ENCODE results near the gene ETHE1.
A peak's percentile ranks its signal among the peaks of the same experiment; 100 is the strongest.
"Not testable (repeated sequence)": the region's sequence is repeated elsewhere in the genome, so short reads cannot be mapped to it uniquely, and the experiment has no call there.

ETHE1 gene

DNA sequence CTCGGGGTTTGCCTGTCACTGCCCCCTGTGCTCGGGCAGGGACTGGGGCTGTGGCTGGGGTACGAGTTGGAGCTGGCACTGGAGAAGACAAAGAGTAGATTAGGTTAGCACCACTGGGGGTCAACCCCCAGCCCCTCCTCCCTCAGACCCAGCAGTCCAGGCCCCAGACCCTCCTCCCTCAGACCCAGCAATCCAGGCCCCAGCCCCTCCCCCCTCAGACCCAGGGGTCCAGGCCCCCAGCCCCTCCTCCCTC lies 25.1 kb upstream of the ETHE1 start:
- no peak for FAIRE-seq
- DNase-seq (ENCODE audit: insufficient read length, low spot score) = no peak

DNA sequence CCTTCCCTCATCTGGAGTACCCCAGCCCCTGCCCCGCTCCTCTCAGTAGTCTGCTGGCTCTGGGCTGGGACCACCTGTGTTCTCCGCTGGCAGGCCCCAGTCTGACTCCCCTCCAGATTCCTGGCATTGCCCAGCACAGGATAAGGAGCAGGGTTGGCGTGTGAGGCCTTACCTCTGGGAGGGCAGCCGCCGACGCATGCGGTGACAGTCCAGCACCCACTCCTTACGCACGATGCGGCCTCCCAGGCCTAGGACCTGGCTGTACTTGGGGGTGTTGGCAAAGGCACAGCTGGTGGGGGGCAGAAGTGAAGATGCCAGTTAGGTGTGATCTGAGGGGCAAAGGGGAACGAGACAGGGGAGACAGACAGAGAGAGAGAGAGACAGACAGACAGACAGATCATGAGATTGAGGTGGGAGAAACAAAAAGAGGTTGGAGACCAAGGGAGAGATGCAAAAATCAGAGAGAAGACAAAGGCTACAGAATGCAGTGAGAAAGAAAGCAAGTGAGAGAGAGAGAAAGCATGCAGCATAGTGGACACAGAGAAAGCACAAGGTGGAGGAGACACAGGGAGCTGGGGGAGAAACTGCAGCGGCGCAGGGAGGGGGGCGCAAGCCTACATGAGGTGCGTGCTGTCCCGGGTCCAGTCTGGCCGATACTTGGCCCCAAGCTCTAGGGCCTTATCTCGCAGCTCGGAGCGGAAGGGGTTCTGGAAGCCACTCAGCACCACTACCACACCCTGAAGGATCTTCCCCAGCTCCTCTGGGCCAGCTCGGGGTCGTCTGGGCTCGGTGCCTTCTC lies 24.6 kb upstream of the ETHE1 start:
- no peak for DNase-seq (ENCODE audit: insufficient read length, low spot score)
- no peak for FAIRE-seq

DNA sequence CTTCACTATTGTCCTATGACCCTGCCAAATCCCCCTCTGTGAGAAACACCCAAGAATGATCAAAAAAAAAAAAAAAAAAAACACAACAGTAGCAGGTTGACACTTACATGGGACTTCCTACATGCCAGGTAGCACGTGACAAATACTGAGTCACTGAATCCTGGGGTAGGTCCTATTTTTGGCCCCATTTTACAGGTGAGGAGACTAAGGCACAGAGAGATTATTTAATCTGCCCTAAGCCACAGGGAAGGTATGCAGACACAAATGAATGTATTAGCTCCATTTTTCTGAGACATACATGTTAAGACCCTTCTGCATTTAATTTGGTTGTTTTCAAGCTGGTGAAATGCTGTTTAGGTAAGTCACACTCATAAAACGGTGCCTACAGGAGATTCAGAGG lies 21.7 kb upstream of the ETHE1 start:
- FAIRE-seq (no peak), DNase-seq (ENCODE audit: insufficient read length, low spot score) (no peak)

DNA sequence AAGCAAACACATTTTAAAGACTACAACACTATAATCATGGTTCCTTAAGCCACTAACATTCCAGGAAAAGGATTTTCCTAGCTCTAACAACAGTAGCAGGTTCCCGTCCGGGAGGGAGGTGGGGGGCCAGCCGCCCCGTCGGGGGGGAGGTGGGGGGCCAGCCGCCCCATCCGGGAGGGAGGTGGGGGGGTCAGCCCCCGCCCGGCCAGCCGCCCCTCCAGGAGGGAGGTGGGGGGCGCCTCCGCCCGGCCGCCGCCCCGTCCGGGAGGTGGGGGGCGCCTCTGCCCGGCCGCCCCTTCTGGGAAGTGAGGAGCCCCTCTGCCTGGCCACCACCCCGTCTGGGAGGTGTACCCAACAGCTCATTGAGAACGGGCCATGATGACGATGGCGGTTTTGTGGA lies 20.9 kb upstream of the ETHE1 start:
- FAIRE-seq = not testable (repeated sequence)

DNA sequence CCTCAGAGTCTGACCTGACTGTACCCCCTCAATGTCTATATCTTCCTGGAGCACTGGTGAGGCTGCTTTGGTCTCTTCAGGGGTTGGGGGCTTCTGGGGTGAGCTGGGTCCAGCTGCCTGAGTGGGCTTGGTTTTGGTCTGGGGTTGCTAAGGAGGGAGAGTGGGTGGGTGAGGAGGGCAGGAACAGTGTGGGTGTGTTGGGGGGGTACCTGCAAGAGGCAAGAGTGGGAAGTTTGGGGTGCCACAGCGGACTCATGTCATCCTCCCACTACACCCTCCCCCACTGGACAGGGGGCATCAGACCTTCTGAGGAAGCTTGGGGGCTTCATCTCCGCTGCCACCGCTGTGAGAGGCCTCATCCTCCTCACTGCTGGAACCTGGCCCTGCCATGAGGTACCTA lies 19.6 kb upstream of the ETHE1 start:
- FAIRE-seq (no peak), DNase-seq (ENCODE audit: insufficient read length, low spot score) (no peak)

More for the DNA sequence above, 20.9 kb upstream of the ETHE1 start:
- not testable (repeated sequence) for DNase-seq (ENCODE audit: insufficient read length, low spot score)

DNA sequence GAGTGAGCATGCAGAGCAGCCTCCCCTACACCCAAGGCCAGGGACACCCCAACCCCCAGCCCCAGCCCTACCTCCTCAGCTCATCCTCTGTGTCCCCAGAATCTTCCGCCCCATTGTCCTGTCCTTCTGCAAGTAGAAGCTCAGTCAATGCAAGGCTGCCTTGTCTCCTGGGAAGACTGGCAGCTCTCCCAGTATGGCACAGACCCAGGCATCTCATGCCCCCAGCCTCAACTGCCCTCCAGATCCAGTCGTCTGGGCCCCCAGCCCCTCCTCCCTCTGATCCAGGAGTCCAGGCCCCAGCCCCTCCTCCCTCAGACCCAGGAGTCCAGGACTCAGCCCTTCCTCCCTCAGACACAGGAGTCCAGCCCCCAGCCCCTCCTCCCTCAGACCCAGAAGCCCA lies 19.0 kb upstream of the ETHE1 start:
- FAIRE-seq = no peak
- DNase-seq (ENCODE audit: insufficient read length, low spot score) = no peak

DNA sequence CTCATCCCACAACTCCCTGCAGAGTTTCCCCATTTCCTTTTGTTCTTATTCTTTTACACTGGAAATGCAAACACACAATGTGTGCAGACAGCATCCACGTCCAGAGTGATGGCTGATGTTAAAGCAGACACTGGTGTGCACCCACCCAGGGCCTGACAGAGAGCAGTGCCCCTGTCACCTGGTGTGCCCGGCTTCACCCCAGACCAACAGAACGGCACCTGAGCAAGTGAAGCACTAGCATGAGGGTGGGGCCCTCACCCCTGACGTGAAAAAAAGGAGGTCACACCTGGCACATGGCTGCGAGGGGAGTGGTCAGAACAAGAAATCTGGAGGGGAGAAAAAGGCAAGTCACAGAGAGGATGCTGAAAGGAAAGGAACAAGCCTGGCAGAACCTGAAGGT lies 18.3 kb upstream of the ETHE1 start:
- no peak for FAIRE-seq

DNA sequence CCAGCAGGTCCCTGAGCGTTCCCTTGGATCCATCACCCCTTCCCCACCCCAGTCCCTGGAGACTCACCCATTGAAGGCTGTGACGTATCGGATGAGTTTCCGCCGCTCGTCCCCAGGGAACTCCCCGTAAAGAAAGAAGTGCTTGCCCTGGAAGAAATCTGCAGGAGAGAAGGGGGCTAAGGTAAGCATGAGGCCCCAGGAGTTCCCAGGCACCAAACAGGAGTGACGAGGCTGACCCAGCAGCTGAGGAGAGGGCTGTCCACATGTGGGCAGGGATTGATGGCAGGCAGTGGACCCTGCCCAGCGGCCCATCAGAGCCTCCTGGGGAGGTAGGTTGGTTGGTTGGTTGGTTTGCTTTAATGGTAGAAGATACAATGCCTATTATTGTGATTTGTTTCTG lies 17.1 kb upstream of the ETHE1 start:
- no peak for FAIRE-seq
- no peak for DNase-seq (ENCODE audit: insufficient read length, low spot score)

More for the DNA sequence above, 18.3 kb upstream of the ETHE1 start:
- DNase-seq (ENCODE audit: insufficient read length, low spot score) = no peak

DNA sequence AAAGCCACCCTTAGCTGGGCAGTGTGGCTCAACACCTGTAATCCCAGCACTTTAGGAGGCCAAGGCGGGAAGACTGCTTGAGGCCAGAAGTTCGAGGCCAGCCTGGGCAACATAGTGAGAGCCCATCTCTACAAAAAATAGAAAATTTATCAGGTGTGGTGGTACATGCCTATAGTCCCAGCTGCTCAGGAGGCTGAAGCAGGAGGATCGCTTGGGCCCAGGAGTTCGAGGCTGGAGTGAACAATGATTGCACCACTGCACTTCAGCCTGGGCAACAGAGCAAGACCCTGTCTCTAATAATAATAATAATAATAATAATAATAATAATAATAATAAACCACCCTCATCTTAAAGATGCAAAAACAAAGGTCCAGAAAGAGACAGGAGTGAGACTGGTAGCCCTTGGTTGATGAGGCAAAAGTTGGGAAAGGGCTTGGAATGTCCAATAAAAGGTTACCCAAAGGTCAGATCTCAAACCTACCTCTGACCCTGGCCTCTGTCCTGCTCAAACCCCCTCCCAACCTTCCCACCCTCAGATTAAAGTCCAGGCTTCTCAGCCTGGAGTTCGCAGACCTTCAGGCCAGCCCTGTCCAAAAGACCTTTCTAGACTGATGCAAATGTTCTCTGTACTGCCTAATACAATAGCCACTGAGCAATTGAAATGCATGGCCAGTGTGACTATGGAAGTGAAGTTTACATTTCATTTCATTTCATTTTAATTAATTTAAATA lies 15.1 kb upstream of the ETHE1 start:
- FAIRE-seq (no peak), DNase-seq (ENCODE audit: insufficient read length, low spot score) (no peak)

DNA sequence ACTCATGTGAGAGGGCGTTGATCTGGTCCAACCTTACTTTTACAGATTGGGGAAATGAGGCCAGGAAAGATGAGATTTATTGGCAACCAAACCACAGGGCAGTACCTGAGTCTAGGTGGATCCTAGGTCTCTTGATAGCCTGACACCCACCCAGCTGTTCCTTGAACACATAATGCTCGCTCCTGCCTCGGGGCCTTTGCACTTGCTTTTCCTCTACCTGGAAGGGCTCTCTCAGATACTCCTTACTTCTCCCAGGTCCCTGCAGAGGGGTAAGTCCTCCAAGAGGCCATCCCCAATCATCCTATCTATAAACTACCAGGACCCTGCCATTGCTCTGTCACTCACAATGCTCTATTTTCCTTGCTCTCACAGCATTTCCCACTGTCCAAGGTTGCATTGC lies 13.4 kb upstream of the ETHE1 start:
- no peak for FAIRE-seq
- no peak for DNase-seq (ENCODE audit: insufficient read length, low spot score)

DNA sequence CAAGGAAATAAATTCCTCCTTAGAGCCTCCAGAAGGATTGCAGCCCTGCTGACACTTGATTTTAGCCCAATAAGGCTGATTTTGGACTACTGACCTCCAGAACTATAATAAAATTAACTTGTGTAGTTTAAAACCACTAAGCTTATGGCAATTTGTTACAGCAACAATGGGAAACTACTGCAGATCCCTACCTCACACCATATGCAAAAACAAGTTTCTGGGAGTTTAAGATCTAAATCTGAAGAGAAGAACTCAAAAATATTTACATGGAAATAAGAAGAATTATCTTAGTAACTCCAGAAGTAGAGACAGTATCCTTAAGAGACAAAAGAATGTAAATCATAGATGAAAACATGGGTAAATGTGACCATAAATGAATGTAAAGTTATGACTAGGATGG lies 11.9 kb upstream of the ETHE1 start:
- DNase-seq (ENCODE audit: insufficient read length, low spot score) = no peak
- no peak for FAIRE-seq

DNA sequence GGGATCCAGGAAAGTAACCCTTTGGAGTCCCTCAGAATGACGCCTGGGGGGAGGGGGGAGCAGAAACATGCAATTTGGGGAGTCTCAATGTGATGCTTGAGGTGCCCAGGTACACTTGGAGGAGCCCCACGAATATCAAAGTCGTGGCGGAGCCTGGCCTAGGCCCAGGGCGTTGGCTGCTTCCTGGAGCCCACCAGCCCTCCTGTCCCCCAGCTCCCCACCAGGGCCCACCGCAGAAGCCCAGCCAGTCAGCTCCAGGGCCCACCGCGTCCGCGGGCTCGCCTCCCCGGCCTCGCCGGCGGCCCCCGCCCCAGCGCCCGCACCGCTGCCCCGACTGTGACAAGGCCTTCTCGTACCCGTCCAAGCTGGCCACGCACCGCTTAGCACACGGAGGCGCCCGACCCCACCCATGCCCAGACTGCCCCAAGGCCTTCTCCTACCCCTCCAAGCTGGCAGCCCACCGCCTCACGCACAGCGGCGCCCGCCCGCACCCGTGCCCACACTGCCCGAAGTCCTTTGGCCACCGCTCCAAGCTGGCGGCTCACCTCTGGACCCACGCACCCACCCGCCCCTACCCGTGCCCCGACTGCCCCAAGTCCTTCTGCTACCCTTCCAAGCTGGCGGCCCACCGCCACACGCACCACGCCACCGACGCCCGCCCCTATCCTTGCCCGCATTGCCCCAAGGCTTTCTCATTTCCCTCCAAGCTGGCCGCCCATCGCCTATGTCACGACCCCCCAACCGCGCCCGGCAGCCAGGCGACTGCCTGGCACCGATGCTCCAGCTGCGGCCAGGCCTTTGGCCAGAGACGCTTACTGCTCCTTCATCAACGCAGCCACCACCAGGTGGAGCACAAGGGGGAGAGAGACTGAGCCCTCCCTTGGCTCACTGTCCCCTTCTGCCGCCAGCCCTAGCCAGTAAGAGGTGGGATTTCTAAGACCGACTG lies 8.1 kb upstream of the ETHE1 start:
- FAIRE-seq = no peak
- DNase-seq (ENCODE audit: insufficient read length, low spot score) = no peak

DNA sequence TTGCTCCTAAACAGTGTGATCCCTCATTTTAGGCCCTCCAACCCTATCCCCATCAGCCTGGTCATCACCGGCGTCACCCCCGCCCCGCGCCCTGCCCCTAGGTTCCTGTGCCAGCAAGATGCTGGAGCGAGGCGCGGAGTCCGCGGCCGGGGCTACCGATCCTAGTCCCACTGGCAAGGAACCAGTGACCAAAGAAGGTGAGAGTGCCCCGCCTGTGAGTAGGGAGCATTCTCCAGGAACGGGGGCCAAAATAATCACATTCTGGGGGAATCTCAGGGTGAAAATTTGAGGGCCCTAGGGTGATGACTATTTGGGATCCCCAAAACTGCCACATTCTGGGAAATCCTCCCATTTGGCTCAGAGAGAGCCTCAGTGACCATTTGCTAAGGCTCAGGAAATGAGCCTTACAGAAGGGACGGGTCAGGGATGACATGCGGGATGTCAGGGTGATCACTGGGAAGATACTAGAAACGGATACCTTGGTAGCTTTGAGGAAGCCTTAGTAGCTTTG lies 7.4 kb upstream of the ETHE1 start:
- no peak for DNase-seq (ENCODE audit: insufficient read length, low spot score)
- FAIRE-seq = no peak

DNA sequence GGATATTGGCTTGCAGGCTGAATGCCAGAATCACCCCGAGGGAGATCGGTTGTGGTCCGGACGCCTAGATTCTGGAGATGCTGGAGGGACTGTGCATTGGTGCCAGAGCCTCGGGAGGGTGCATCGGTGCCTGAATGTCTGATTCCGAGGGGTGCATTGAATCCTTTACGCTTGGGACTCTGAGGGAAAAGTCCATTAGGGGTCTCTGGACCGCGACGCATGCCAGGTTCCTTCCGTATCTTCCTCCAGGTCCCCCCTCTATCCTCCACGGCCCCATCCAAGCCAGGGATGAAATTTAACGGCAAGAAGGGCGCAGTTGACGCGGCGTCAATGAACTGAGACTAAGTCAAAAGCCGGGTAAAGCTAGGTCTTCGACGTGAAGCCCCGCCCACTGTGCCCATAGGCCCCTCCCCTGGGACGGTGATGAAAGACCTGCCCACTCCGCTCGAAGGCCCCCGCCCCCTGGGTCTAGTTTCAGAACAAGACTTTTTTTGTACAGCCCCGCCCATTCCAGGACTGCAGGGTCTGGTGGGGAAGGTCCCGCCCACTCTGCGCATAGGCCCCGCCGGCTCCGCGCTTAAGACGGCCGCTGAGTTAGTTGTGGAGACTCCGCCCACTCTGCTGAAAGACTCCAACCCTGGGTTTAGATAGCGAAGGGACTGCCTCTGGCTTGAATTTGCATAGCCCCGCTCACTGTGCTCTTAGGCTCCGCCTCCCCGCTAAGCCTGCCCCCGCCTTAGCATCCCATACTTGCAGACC lies 6.7 kb upstream of the ETHE1 start:
- DNase-seq (ENCODE audit: insufficient read length, low spot score) (peak; percentile 97), FAIRE-seq (peak; percentile 86)

DNA sequence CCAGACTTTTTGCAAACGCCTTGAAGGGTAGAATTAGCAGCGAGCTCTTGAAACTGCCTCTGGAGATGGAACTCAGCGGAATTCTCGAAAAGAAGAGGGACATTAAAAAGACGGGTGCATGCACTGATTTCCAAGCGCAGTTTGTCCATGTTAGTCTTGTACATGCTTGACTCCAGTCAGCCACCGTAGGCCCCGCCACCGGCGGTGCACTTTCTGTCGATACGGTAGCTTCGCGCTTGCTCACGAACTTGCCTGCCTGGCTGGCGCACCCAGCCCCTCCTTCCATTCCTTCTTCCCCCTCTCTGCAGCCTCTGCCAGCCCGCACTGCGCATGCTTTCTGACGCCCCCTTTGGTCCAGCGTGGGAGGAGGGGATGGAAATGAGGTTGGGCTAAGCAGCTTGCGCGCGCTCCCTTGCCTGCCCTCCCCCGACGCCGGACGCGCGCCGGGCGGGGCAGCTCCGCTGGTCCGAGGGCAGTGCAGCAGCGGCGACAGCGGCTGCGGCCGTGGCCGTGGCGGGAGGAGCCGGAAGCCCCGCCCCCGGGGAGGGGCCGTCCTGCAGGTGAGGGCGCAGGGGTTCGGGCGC lies 6.1 kb upstream of the ETHE1 start, which contains the start of gene ZNF575:
Gene ZNF575 (plus strand): TSS at position 227 of the 584 bp plus-strand sequence. CDS start 1,235 bp downstream, outside the sequence.
- FAIRE-seq (peak; percentile 98), DNase-seq (ENCODE audit: insufficient read length, low spot score) (peak; percentile 79)

DNA sequence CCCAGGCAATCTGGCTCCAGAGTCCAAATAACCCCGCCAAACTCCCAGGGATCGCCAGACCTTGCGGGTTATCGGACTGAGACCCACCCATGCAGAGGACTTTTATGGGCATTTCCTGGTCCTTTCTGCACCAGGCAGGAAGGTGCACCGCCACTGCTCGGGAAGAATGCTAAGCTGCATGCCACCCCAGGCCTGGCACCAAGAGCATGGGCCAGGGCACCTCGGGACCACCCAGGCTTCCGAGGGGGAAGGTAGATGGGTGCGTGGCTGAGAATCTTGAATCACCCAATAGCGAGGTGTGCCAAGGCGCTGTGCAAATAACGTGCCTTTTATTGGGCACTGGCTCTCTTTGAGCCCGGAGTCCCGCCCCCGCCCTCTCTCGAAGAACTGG lies 5.6 kb upstream of the ETHE1 start:
- no peak for FAIRE-seq

DNA sequence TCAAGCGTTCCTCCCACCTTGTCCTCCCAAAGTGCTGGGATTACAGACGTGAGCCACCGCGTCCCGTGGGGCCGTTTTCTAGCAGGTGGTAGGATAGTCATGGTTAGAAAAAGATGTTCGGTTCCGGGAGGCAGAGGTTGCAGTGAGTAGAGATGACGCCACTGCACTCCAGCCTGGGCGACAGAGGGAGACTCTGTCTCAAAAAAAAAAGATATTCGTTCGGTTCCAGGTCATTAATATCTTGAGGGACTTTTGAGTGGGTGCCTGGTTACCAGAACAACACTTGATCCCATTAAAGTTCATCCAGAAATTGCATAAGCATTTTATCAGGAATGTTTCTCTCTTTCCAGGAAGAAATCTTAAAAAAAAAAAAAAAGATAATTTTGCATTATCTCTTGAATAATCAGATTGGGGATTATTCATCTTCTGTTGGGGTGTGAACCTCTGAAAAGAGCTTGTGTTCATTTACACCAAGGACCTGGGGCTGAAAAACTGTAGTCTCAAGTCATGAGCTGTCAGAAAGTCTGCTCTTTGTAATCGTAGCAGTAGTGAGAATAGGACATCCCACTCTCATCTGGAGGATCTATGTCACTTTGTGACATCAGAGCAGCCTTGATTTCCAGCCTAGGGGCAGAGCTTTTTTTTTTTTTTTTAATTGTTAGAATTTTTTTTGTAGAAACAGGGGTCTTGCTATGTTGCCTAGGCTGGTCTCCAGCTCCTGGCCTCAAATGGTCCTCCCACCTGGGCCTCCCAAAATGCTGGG lies 1.0 kb upstream of the ETHE1 start:
- FAIRE-seq (no peak), DNase-seq (ENCODE audit: insufficient read length, low spot score) (no peak)

More for the DNA sequence above, 5.6 kb upstream of the ETHE1 start:
- DNase-seq (ENCODE audit: insufficient read length, low spot score) = no peak

DNA sequence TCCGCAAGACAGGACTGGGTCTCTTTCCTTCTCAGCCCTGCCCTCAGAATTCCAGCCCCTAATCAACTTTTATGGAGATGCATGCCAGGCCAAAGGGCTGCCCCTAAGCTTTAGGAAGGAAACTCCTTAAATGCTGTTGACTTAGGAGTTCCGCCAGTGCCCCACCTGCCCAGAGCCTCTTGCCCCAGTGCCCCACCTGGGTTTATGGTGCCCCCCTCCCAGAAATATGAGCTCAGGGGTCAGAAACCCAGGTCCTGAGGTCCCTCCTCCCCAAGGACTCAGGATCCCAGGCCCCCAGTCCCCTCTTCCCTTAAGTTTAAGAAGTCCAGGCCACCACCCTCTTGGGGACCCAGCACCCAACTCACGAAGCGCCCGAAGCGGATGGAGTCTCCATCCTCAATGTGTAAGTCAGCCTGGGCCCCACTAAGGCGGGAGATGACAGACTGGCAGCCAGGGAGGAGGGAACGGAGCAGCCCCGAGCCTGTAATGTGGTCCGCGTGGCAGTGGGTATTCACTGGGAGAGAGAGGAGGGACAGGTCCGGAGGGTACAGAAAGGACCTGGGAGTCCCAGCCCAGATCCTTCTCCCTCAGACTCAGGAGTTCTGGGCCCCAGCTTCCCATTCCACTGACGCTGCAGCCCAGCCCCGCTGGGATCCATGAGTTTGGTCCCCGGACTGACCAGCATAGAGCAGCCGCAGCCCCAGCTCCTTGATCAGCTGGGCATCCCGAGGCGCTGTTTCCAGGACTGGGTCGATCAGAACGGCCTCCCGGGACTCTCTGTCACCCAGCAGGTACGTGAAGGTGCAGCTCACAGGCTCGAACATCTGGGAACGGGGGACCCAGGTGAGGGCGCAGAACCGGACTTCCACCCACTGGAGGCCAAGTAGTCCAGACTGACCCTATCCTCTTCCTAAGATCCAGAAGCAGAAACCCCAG lies 897 bp downstream of the ETHE1 start:
- FAIRE-seq = no peak
- no peak for DNase-seq (ENCODE audit: insufficient read length, low spot score)

Data from GM19239 (cell line).